ENCODE results near the gene WNT10A. TPM values are rescaled to one million over a fixed set of nuclear protein-coding genes. Genes with fewer than 3 reads are reported as not detected.
A peak's percentile ranks its signal among the peaks of the same experiment; 100 is the strongest.

The WNT10A gene
- total and polyA plus RNA-seq, 2 of the 8 experiments (the other 6 are each of a cell fraction or from before 2014, with no cell fraction given), result 0.05 TPM; not detected in 1

GRCh38 chr2:218858671-218859555 lies 21.7 kb upstream of the WNT10A start:
- peaks cover 83 to 98% (median 97%) of the 10 kb centered on the region in 4 experiments for H3K27me3 ChIP-seq (replicated peaks in 1 of 4; ENCODE audit: control insufficient read depth in 3 of 4, extremely low read depth in 1 of 4, insufficient read depth in 3 of 4, low read length in 3 of 4)
- no peak overlapping the region for H2BK20ac ChIP-seq (ENCODE audit: low read length)
- H3K79me2 ChIP-seq (ENCODE audit: control insufficient read depth in 1 of 2, insufficient read depth in 2 of 2, low read length in 2 of 2), result no peaks in the 10 kb centered on the region
- DNase-seq (ENCODE audit: low read depth in 1 of 2, low spot score in 2 of 2) (peak in 1 of 2 experiments; percentile 74), FAIRE-seq (no peak)
- no peak overlapping the region for H2BK15ac ChIP-seq (ENCODE audit: low read length)
- H3K23ac ChIP-seq (ENCODE audit: insufficient read length), result no peak overlapping the region
- no peak overlapping the region for H2BK120ac ChIP-seq (replicated peaks; ENCODE audit: low read depth, low read length)
- H3K27ac ChIP-seq (ENCODE audit: low read depth, low read length), result no peak overlapping the region
- peaks cover 0 to 2% (median 0%) of the 10 kb centered on the region in 4 experiments; a peak in 1 of 8 replicates for H3K36me3 ChIP-seq (ENCODE audit: control insufficient read depth in 2 of 4, insufficient read depth in 4 of 4, low read length in 3 of 4)
- no peak overlapping the region for H4K8ac ChIP-seq (ENCODE audit: extremely low read depth, insufficient read depth, low read length)
- peak overlapping the region; percentile 21 to 56 (median 25); a peak in 7 of 8 replicates for H3K4me3 ChIP-seq (ENCODE audit: extremely low read depth in 1 of 4, insufficient read depth in 2 of 4, low read depth in 3 of 4, low read length in 4 of 4)
- H2BK5ac ChIP-seq (ENCODE audit: low read depth, low read length), result no peak overlapping the region
- 6% methylated on average over 32 of the region's 51 CpGs; no CpG with 5 or more reads in 1 of the 2 experiments for WGBS, 2 experiments (ENCODE audit: extremely low coverage in 1 of 2, insufficient coverage in 1 of 2, insufficient read length in 1 of 2, insufficient replicate concordance in 2 of 2, low coverage in 1 of 2, low lambda C conversion rate in 2 of 2, missing lambda C conversion rate in 1 of 2)
- peaks cover 5% of the 10 kb centered on the region; the same call in 1 of the 2 replicates for H3K23me2 ChIP-seq (ENCODE audit: low read depth, low read length)
- no peak overlapping the region for H3K9ac ChIP-seq (replicated peaks in 1 of 4; ENCODE audit: extremely low read depth in 1 of 4, low read depth in 3 of 4, low read length in 3 of 4)
- no peaks in the 10 kb centered on the region for H3K79me1 ChIP-seq (ENCODE audit: low read depth, low read length)
- no peak overlapping the region for H2AK5ac ChIP-seq (ENCODE audit: low read depth, low read length)
- no peak overlapping the region for H2AFZ ChIP-seq (ENCODE audit: low read length)
- H3K9me3 ChIP-seq (ENCODE audit: insufficient read depth in 2 of 2, low read depth in 1 of 2, low read length in 1 of 2), result no peaks in the 10 kb centered on the region
- H3K14ac ChIP-seq (ENCODE audit: insufficient read length), result no peak overlapping the region
- peak overlapping the region; percentile 63 to 72 for H3K4me2 ChIP-seq (ENCODE audit: insufficient read depth in 1 of 2, low read depth in 2 of 2, low read length in 2 of 2)
- H3K56ac ChIP-seq (replicated peaks; ENCODE audit: insufficient read length, low read depth, low read length), result no peak overlapping the region
- peaks cover 11 to 17% of the 10 kb centered on the region in 2 experiments for H4K20me1 ChIP-seq (replicated peaks in 1 of 2; ENCODE audit: control insufficient read depth in 1 of 2, insufficient read depth in 2 of 2, low read length in 2 of 2)
- no peak overlapping the region for H3K18ac ChIP-seq (ENCODE audit: extremely low read depth, low read length)
- no peak overlapping the region for H4K5ac ChIP-seq (ENCODE audit: insufficient read length, low read depth, low read length)
- ChIA-PET POLR2A (ENCODE audit: partially characterized antibody) (interaction anchor here (0.6 to 1.3 kb wide), 3 partner anchors 9 to 37 kb away, joined by 3 read pairs; no protein-coding TSS in a partner anchor), CTCF (ENCODE audit: partially characterized antibody) (interaction anchor here (0.6 to 3.3 kb wide), 16 partner anchors 9 to 144 kb away, joined by 3 to 27 read pairs (median 6); partner anchors contain the start of gene WNT10A)
- peaks cover 13 to 44% (median 25%) of the 10 kb centered on the region in 4 experiments for H3K4me1 ChIP-seq (replicated peaks in 1 of 4; ENCODE audit: control insufficient read depth in 3 of 4, insufficient read depth in 4 of 4, low read length in 3 of 4)
- H3K4ac ChIP-seq (replicated peaks; ENCODE audit: insufficient read length, low read depth, low read length), result no peak overlapping the region
- H2BK12ac ChIP-seq (ENCODE audit: low read depth, low read length), result 0 out of 2 replicates have a peak overlapping the region, but pooled peaks have one; percentile 68
- H4K91ac ChIP-seq (replicated peaks; ENCODE audit: insufficient read length, low read length), result no peak overlapping the region
- TF ChIP-seq ZNF274 (IDR thresholded peaks at IDR 0.05; ENCODE audit: borderline replicate concordance, extremely low read depth, low read length) (no peak), SP1 (IDR thresholded peaks at IDR 0.05; ENCODE audit: low read depth, low read length) (no peak), TAF1 (IDR thresholded peaks at IDR 0.05; ENCODE audit: low read depth, low read length) (no peak), TBP (IDR thresholded peaks at IDR 0.05; ENCODE audit: low read depth, low read length) (no peak), CTCF (IDR thresholded peaks at IDR 0.05; ENCODE audit: control extremely low read depth in 1 of 3, insufficient read depth in 1 of 3, low read depth in 1 of 3, low read length in 3 of 3) (no peak), EZH2 (IDR thresholded peaks at IDR 0.05; ENCODE audit: low read depth, low read length, severe bottlenecking) (peak; percentile 95), SUZ12 (IDR thresholded peaks at IDR 0.05; ENCODE audit: low read length) (peak; percentile 91), RNF2 (IDR thresholded peaks at IDR 0.05; ENCODE audit: borderline replicate concordance, low read depth, low read length, missing control alignments, poor library complexity, severe bottlenecking) (peak; percentile 72)

Measured in H1 (cell line).